Stimulated activated CD4-positive, alpha-beta T cell treated with anti-CD3 and anti-CD28 coated beads, TNF-alpha, amount 100 ng/mL, for 48 hours (primary cell): ENCODE results near the gene TFB1M.

Experiments used
- DNase-seq, 3 donors: peaks; one replicate each; pipeline ENCODE4 v3.0.0-alpha.2; 2020; ENCODE audit warnings: low read depth in 3 of 3

TFB1M gene

GRCh38 chr6:155207223-155207622, 107.1 kb downstream of the TFB1M start:
- DNase-seq: no peak
